Astrocyte (in vitro differentiated cells and primary cell): ENCODE results near the gene PPM1F.

Experiments used
- EZH2 ChIP-seq: IDR thresholded peaks from 2 replicates; pipeline ENCODE4 v1.6.1; 2012; ENCODE audit warnings: mild to moderate bottlenecking, low read length, inconsistent platforms; ENCODE audit not compliant: insufficient read depth
- TF ChIP-seq, protein P1 (sequence below): IDR thresholded peaks from 2 replicates; pipeline ENCODE4 v1.5.1; 2011; ENCODE audit warnings: low read depth, mild to moderate bottlenecking, inconsistent platforms, low read length, moderate library complexity; ENCODE audit not compliant: insufficient read depth

DNA sequence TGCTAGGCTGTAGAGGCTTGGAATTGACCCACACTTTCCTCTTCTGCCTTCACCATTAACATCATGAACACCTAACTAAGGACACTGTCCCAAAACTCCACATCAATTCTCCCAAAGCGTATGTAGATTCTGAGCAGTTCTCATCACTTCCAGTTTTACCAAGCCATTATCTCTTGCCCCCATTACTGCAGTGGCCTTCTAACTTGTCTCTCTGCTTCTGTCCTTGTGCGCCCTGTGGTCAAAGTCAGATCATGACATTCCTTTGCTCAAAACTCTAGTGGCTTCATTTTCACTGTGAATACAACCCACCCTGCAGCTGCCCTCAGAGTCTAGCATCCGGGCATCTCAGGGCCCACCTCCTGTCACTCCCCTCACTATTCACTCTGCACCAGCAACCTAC lies 43.0 kb upstream of the PPM1F start:
- TF ChIP-seq, protein P1, sequence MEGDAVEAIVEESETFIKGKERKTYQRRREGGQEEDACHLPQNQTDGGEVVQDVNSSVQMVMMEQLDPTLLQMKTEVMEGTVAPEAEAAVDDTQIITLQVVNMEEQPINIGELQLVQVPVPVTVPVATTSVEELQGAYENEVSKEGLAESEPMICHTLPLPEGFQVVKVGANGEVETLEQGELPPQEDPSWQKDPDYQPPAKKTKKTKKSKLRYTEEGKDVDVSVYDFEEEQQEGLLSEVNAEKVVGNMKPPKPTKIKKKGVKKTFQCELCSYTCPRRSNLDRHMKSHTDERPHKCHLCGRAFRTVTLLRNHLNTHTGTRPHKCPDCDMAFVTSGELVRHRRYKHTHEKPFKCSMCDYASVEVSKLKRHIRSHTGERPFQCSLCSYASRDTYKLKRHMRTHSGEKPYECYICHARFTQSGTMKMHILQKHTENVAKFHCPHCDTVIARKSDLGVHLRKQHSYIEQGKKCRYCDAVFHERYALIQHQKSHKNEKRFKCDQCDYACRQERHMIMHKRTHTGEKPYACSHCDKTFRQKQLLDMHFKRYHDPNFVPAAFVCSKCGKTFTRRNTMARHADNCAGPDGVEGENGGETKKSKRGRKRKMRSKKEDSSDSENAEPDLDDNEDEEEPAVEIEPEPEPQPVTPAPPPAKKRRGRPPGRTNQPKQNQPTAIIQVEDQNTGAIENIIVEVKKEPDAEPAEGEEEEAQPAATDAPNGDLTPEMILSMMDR: no peak
- TF ChIP-seq EZH2: no peak
